ENCODE measurements around the gene SUSD3. TPM values are rescaled to one million over a fixed set of nuclear protein-coding genes. Genes with fewer than 3 reads are reported as not detected.

SUSD3 gene
- total RNA-seq, 1 experiment from 2014 or later: 9.0 TPM

DNA sequence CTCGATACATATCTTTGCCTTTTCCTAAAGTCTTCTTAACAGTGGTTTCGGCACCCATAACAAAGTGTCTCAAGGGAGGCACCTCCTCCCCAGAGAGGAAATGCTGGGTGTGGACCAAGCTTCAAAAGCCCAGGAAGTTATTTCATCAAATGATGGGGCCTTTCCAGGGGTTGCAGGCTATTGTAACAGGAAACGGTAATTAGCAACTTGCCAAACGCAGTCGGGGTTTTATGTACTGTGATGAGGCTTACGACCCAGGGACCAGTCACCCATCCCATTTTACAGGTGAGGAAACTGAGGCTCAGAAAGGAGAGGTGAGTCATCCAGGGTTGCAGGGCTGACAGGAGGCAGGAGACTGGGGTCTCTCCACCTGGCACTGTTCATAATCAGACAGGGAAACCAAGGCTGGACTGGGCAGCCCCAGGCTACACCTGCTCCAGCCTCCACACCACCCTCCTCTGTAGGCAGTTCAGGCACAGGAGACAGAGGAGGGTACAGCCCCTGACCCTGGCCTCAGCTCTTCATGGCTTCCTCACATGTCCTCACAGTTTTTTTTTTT lies 30.0 kb upstream of the SUSD3 start:
- Histone ChIP-seq H2BK120ac (ENCODE audit: low read depth, low read length, poor library complexity, severe bottlenecking) (no peak overlapping the region), H2BK5ac (ENCODE audit: insufficient read length, low read length) (no peak overlapping the region)

More for the DNA sequence above, 30.0 kb upstream of the SUSD3 start:
- TF ChIP-seq, protein P1, sequence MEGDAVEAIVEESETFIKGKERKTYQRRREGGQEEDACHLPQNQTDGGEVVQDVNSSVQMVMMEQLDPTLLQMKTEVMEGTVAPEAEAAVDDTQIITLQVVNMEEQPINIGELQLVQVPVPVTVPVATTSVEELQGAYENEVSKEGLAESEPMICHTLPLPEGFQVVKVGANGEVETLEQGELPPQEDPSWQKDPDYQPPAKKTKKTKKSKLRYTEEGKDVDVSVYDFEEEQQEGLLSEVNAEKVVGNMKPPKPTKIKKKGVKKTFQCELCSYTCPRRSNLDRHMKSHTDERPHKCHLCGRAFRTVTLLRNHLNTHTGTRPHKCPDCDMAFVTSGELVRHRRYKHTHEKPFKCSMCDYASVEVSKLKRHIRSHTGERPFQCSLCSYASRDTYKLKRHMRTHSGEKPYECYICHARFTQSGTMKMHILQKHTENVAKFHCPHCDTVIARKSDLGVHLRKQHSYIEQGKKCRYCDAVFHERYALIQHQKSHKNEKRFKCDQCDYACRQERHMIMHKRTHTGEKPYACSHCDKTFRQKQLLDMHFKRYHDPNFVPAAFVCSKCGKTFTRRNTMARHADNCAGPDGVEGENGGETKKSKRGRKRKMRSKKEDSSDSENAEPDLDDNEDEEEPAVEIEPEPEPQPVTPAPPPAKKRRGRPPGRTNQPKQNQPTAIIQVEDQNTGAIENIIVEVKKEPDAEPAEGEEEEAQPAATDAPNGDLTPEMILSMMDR (conservative IDR thresholded peaks at IDR 0.05): no peak
- H3K23ac ChIP-seq (ENCODE audit: insufficient read length, low read depth, low read length): no peak overlapping the region
- no peak overlapping the region for H3T11ph ChIP-seq (ENCODE audit: low read length)
- no peaks in the 10 kb centered on the region for H3K36me3 Mint-ChIP-seq (ENCODE audit: insufficient read depth in 1 of 3, low read depth in 3 of 3)
- H3K9me3 ChIP-seq (ENCODE audit: control insufficient read depth, low read depth, low read length): no peaks in the 10 kb centered on the region
- no peaks in the 10 kb centered on the region for H3K27me3 ChIP-seq (ENCODE audit: insufficient read depth, low read length)
- no peak overlapping the region for H2BK20ac ChIP-seq (ENCODE audit: low read depth, low read length, poor library complexity, severe bottlenecking)
- H3K4ac ChIP-seq (ENCODE audit: low read depth, low read length): no peak overlapping the region
- no peak overlapping the region for H3K4me2 ChIP-seq (ENCODE audit: insufficient read depth, insufficient read length, low read length)
- H3K27me3 Mint-ChIP-seq (ENCODE audit: low read depth): no peaks in the 10 kb centered on the region; the same call in 1 of the 2 replicates
- DNase-seq: no peak
- no peaks in the 10 kb centered on the region for H3K79me2 ChIP-seq (ENCODE audit: insufficient read depth, low read length)
- H3K9ac ChIP-seq (ENCODE audit: extremely low read depth, insufficient read length, low read length): no peak overlapping the region
- no peak overlapping the region for H2AK5ac ChIP-seq (ENCODE audit: insufficient read length, low read length)
- no peak overlapping the region for H4K91ac ChIP-seq (ENCODE audit: insufficient read length, low read depth, low read length)
- no peaks in the 10 kb centered on the region for H3K23me2 ChIP-seq (ENCODE audit: insufficient read length, low read depth, low read length, poor library complexity, severe bottlenecking)
- no peaks in the 10 kb centered on the region for H3K9me3 Mint-ChIP-seq
- no peaks in the 10 kb centered on the region; the same call in 1 of the 2 replicates for H3K4me1 ChIP-seq (ENCODE audit: insufficient read depth, low read length)
- H2BK12ac ChIP-seq (ENCODE audit: insufficient read length, low read depth, low read length): no peak overlapping the region
- H3K4me3 Mint-ChIP-seq: no peak overlapping the region
- WGBS (ENCODE audit: extremely low coverage, insufficient read length, low lambda C conversion rate): no CpG with 5 or more reads among the region's 6 CpGs
- no peak overlapping the region for H3K56ac ChIP-seq (ENCODE audit: insufficient read length, low read depth, low read length)
- no peak overlapping the region for H4K8ac ChIP-seq (replicated peaks; ENCODE audit: insufficient read length, low read depth, low read length)
- H3K14ac ChIP-seq (ENCODE audit: insufficient read depth, low read length): no peak overlapping the region
- no peak overlapping the region for H3K27ac ChIP-seq (ENCODE audit: insufficient read length, low read depth, low read length)
- no peak overlapping the region for H2BK15ac ChIP-seq (ENCODE audit: low read depth, low read length)
- peaks cover 7 to 12% of the 10 kb centered on the region in 2 experiments for H3K4me1 Mint-ChIP-seq
- H3K18ac ChIP-seq (ENCODE audit: insufficient read length, low read depth, low read length): no peak overlapping the region
- no peak overlapping the region; a peak in 1 of 7 replicates for H3K27ac Mint-ChIP-seq
- H4K5ac ChIP-seq (ENCODE audit: insufficient read length, low read depth, low read length): no peak overlapping the region
- H3K79me1 ChIP-seq (ENCODE audit: insufficient read depth, low read depth, low read length, poor library complexity, severe bottlenecking): no peaks in the 10 kb centered on the region
- no peak overlapping the region for H2AFZ ChIP-seq (ENCODE audit: low read length)
- no peaks in the 10 kb centered on the region for H4K20me1 ChIP-seq (ENCODE audit: control insufficient read depth, insufficient read depth, insufficient read length)

Measured in H9 (cell line).